LNCAP (cell line): ENCODE measurements around the gene LRP1-AS.

ENCODE experiments used
- CTCF ChIP-seq: fragments of 450-650 bp; IDR thresholded peaks from 2 replicates; pipeline ENCODE4 v1.5.1; 2017; ENCODE audit warnings: mild to moderate bottlenecking

The LRP1-AS gene

GRCh38 chr12:57119294-57120085 lies 27.9 kb downstream of the LRP1-AS start:
- no peak for TF ChIP-seq CTCF

GRCh38 chr12:57118711-57119271 lies 28.6 kb downstream of the LRP1-AS start:
- no peak for TF ChIP-seq CTCF

- no peak for TF ChIP-seq CTCF
Measured at GRCh38 chr12:57116580-57117281, 30.7 kb downstream of the LRP1-AS start.

GRCh38 chr12:57112492-57113294 lies 34.7 kb downstream of the LRP1-AS start:
- TF ChIP-seq CTCF, result peak; percentile 77

- TF ChIP-seq CTCF, result no peak
Measured at GRCh38 chr12:57111031-57111734, 36.2 kb downstream of the LRP1-AS start, which contains the start of gene STAT6. Gene STAT6, minus strand, starts transcription at chr12:57111362. Its CDS starts 3,084 bp downstream, at chr12:57108278.

GRCh38 chr12:57110104-57111030 lies 37.1 kb downstream of the LRP1-AS start:
- no peak for TF ChIP-seq CTCF
